HL-60 (cell line): ENCODE measurements around the gene FIGN.

Experiments
- DNase-seq, 2 experiments: peaks; one replicate each; pipeline ENCODE4 v3.0.0-alpha.2; 2010 to 2020; ENCODE audit warnings: low read depth in 1 of 2, low spot score in 1 of 2
- H3K27ac ChIP-seq: fragments of 250-450 bp; sonication (Bioruptor Pico); replicated peaks from 2 replicates; pipeline ENCODE4 v1.5.1; 2020; ENCODE audit warnings: mild to moderate bottlenecking, moderate library complexity
- H3K27me3 ChIP-seq: fragments of 250-450 bp; sonication (Bioruptor Pico); 2 replicates; pipeline ENCODE4 v1.5.1; 2021; ENCODE audit warnings: mild to moderate bottlenecking, moderate library complexity; ENCODE audit not compliant: insufficient read depth, poor library complexity, severe bottlenecking
- H3K4me3 ChIP-seq: replicated peaks from 2 replicates; pipeline ENCODE4 v1.5.1; 2011; ENCODE audit warnings: mild to moderate bottlenecking, control low read depth, low read length; ENCODE audit not compliant: insufficient read depth
- CTCF ChIP-seq: IDR thresholded peaks from one replicate; pipeline ENCODE4 v1.5.1; 2011; ENCODE audit warnings: low read length, control low read depth, inconsistent platforms; ENCODE audit not compliant: insufficient read depth
- GABPA ChIP-seq: IDR thresholded peaks from 2 replicates; pipeline ENCODE4 v1.6.1; 2012; ENCODE audit warnings: low read depth
- POLR2AphosphoS5 ChIP-seq: IDR thresholded peaks from 2 replicates; pipeline ENCODE4 v1.6.1; 2012; ENCODE audit warnings: low read depth
- REST ChIP-seq: IDR thresholded peaks from 2 replicates; pipeline ENCODE4 v1.6.1; 2012; ENCODE audit warnings: low read depth; ENCODE audit not compliant: insufficient replicate concordance
- SPI1 ChIP-seq: IDR thresholded peaks from 2 replicates; pipeline ENCODE4 v1.6.1; 2012; ENCODE audit warnings: low read depth, mild to moderate bottlenecking, borderline replicate concordance

FIGN gene

GRCh38 chr2:163649080-163649479, 86.7 kb downstream of the FIGN start:
- no peak for DNase-seq
- Histone ChIP-seq H3K4me3 (no peak overlapping the region), H3K27me3 (no peaks in the 10 kb centered on the region), H3K27ac (no peak overlapping the region)
- no peak for TF ChIP-seq GABPA

- DNase-seq, result no peak
- no peak overlapping the region for H3K4me3 ChIP-seq
- no peak overlapping the region for H3K27ac ChIP-seq
- TF ChIP-seq SPI1 (no peak), CTCF (no peak), POLR2AphosphoS5 (no peak), REST (no peak), GABPA (no peak)
- H3K27me3 ChIP-seq, result no peaks in the 10 kb centered on the region
These were observed 88.5 kb downstream of the FIGN start for GRCh38 chr2:163647300-163647699.

GRCh38 chr2:163646687-163647086, 89.1 kb downstream of the FIGN start:
- TF ChIP-seq POLR2AphosphoS5, result no peak
- no peak for TF ChIP-seq GABPA
- TF ChIP-seq CTCF, result no peak
- DNase-seq, result no peak
- Histone ChIP-seq H3K27ac (no peak overlapping the region), H3K27me3 (no peaks in the 10 kb centered on the region), H3K4me3 (no peak overlapping the region)

- Histone ChIP-seq H3K27ac (no peak overlapping the region), H3K4me3 (no peak overlapping the region), H3K27me3 (no peaks in the 10 kb centered on the region)
- DNase-seq, result no peak
- TF ChIP-seq POLR2AphosphoS5 (no peak), GABPA (no peak)
These were observed 91.6 kb downstream of the FIGN start for GRCh38 chr2:163644238-163644637.

GRCh38 chr2:163641986-163642385, 93.8 kb downstream of the FIGN start:
- no peak for DNase-seq
- TF ChIP-seq REST, result no peak
- TF ChIP-seq SPI1, result no peak
- TF ChIP-seq CTCF, result no peak
- TF ChIP-seq GABPA, result no peak
- TF ChIP-seq POLR2AphosphoS5, result no peak
- Histone ChIP-seq H3K4me3 (no peak overlapping the region), H3K27me3 (no peaks in the 10 kb centered on the region), H3K27ac (no peak overlapping the region)
